ENCODE data around the gene LONP1.
A peak's percentile ranks its signal among the peaks of the same experiment; 100 is the strongest.
"Not testable (repeated sequence)": the region's sequence is repeated elsewhere in the genome, so short reads cannot be mapped to it uniquely, and the experiment has no call there.

The LONP1 gene

GRCh38 chr19:5719961-5720790 is at the start of gene LONP1, which contains the start of gene CATSPERD:
TSS of gene LONP1 (minus strand) at chr19:5720146. CDS start at chr19:5720132, 14 bp downstream.
TSS of gene CATSPERD (plus strand) at chr19:5720637. CDS start at chr19:5720738, 101 bp downstream.
- peak; percentile 99 to 100 (median 99) for DNase-seq

DNA sequence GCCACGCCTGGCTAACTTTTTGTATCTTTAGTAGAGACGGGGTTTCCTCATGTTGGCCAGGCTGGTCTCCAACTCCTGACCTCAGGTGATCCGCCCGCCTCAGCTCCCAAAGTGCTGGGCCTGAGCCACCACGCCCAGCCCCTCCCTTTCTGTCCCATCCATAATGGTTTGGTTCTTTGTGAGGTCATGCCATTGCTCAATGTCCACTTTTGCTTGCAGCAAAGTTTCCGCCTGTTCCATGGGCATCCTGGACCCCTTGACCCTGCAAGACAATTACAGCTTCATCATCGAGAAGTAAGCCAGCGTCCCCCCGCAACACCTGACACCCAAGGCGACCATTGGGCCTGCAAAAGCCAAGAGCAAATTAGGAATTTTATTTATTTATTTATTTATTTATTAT is 48.0 kb upstream of the LONP1 start:
- no peak for DNase-seq

DNA sequence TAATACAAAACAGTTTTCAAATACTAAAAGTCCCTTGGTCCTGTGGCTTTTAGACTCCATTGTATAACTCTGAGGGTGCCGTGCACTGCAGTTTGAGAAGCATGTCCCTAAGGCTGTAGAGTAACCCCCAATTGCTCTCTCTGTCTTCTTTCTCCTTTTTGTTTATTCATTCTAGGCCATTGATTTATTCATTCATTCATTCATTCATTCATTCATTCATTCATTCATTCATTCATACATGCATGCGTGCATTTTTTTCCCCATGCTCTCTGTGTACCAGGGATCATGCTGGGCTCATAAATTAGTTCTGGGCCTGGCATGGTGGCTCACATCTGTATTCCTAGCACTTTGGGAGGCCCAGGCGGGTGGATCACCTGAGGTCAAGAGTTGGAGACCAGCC is 45.3 kb upstream of the LONP1 start:
- DNase-seq = no peak

DNA sequence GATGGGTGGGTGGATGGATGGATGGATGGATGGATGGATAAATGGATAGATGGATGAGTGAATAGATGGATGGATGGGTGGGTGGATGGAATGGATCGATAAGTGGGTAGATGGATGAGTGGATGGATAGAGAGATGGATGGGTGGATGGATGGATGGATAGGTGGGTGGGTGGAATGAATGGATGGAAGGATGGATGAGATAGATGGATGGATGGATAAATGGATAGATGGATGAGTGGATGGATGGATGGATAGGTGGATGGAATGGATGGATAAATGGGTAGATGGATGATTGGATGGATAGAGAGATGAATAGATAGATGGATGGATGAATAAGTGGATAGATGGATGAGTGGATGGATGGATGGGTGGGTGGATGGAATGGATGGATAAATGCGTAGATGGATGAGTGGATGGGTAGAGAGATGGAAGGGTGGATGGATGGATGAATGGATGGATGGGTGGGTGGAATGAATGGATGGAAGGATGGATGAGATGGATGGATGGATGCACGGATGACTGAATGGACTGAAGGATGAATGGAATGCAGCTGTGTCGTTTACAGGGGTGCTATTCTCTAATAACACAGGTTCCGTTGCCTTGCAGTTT is 42.8 kb upstream of the LONP1 start:
- DNase-seq = no peak

DNA sequence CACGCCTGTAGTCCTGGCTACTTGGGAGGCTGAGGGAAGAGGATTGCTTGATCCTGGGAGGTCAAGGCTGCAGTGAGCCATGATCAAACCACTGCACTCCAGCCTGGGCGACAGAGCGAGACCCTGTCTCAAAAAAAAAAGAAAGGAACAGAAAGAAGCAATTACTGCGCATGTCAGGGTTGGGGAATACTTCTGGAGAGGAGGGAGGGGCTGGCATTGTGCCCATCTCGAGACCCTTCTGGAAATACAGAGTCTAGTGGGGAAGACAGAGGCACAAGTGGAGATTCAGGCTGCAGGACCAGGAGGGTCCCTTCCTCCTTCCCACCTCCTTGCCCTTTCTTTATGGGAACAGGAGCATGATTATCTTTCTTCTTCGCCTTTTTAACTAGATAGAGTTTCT is 33.8 kb upstream of the LONP1 start:
- no peak for DNase-seq

GRCh38 chr19:5751709-5752108 is 31.8 kb upstream of the LONP1 start:
- no peak for DNase-seq

DNA sequence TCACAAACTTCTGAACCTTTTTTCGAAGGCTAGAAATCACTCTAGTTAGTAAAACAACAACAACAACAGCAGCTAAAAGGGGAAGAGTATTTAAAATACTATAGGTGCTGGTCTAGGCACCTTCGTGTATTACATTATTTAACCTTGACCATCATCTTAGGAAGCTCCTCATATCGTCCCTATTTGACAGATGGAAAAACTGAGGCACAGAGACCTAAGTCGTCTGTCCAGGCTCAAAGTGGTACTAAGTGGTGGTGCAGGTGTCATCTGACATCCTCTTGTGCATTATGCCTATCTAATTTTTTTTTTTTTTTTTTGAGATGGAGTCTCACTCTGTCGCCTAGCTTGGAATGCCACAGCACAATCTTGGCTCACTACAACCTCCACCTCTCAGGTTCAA is 29.6 kb upstream of the LONP1 start:
- no peak for DNase-seq

DNA sequence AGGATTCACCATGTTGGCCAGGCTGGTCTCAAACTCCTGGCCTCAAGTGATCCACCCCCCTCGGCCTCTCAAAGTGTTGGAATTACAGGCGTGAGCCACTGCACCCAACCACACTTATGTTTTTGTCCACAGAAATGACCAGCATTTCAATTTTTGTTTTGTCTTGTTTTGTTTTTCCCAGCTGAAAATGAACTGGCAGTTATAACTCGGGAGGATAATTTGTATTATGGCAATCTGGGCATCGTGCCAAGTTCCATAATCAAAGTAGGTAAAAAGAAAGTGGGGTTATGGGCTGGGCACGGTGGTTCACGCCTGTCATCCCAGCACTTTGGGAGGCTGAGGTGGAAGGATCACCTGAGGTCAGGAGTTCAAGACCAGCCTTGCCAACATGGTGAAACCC is 29.0 kb upstream of the LONP1 start:
- not testable (repeated sequence) for DNase-seq

DNA sequence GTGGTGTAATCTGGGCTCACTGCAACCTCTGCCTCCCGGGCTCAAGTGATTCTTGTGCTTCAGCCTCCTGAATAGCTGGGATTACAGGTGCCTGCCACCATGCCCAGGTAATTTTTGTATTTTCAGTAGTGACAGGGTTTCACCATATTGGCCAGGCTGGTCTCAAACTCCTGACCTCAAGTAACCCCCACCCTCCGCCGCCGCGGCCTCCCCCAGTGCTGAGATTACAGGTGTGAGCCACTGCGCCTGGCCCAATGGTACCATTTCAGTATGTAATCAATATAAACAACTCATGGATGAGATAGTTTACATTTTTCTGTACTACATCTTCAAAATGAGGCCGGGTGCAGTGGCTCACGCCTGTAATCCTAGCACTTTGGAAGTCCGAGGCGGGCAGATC is 25.1 kb upstream of the LONP1 start:
- DNase-seq = not testable (repeated sequence)

GRCh38 chr19:5743630-5744029 is 23.7 kb upstream of the LONP1 start:
- no peak for DNase-seq

- no peak for DNase-seq
Measured at GRCh38 chr19:5742051-5742450, 22.1 kb upstream of the LONP1 start.

- no peak for DNase-seq
Measured at GRCh38 chr19:5738423-5738822, 18.5 kb upstream of the LONP1 start.

DNA sequence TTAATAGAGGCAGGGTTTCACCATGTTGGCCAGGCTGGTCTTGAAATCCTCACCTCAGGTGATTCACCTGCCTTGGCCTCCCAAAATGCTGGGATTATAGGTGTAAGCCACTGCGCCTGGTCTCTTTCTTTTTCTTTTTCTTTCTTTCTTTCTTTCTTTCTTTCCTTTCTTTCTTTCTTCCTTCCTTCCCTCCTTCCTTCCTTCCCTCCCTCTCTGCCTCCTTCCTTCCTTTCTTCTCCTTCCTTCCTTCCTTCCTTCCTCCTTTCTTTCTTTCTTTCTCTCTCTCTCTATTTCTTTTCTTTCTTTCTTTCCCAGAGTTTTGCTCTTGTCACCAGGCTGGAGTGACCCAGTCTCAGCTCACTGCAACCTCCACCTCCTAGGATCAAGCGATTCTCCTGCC is 13.2 kb upstream of the LONP1 start:
- DNase-seq = not testable (repeated sequence)

- DNase-seq = no peak
Measured at GRCh38 chr19:5727453-5728050, 7.6 kb upstream of the LONP1 start.

DNA sequence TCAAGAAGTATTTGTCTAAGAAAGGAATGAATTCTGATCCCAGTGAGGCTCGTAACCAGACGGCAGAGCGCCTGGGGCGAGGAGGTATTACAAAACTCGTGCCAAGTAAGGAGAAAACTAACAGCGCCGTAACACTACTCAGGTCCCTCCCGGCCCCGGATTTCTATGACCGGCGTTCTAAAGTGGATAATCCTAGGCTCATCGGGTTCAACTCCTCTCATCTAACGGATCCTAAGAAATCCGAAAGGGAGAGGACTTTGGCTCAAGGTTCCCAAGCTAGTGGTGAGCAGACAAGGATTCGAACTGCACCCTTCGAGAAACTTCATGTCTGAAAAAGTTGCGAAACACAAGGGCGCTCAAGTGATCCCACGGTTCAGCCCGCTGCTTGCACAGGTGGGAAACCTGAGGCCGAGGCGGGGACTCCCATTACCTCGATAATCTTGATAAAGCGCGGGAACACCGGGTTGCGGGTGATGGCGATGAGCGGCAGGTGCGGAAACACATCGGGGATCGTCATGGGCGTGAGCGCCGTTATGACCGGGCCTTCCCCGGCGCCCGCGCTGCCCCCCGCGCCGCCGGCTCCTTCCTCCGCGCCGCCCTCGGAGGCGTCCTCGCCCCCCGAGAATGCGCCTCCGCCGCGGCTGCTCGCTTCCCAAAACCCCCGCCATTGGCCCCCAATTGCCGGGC is 529 bp downstream of the LONP1 start:
- DNase-seq = peak; percentile 22 to 25 (median 24)

DNA sequence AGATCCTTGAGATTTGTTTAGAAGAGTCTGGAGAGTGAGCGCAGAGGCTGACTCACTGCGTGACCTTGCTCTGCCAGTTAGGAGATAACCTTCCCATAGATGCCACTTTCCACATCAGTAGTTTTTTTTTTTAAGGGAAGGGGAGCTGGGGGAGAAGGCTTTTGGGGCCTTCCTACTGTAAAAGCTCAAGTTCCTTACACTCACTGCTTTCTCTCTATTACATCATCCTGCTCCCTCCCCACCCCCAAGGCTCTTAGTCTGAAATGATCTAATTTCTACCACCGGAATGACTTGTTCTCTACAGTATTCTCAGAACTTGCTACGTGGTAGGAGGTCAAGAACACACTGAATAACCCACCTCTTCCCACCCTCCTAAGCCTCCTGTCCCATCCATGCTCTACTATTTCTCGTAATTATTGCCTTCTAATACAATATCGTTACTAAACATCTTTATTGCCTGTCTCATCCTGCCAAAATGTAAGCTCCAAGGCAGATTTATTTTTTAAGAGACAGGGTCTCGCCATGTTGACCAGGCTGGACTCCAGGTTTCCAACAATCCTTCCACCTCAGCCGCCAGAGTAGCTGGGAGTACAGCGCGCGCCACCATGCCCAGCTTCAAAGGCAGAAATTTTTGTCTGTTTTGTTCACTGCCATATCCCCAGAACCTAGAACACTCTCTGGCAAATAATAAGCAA is 1.2 kb downstream of the LONP1 start:
- peak; percentile 80 to 86 (median 83) for DNase-seq

DNA sequence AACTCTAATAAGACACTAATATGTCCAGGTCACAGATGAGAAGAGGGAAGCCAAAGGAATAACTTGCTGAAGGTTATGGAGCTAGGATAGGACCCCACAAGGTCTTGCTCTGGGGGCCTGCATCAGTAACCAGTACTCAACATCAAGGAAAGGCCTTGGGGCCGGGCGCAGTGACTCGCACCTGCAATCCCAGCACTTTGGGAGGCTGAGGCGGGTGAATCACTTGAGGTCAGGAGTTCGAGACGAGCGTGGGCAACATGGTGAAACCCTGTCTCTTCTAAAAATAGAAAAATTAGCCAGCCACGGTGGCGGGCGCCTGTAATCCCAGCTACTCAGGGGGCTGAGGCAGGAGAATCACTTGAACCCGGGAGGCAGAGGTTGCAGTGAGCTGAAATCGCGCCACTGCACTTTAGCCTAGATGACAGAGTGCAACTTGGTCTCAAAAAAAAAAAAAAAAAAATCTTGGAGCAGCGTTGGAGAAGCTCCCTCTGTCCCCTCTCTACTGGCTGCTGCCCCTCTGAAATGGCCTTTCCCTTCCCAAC is 1.8 kb downstream of the LONP1 start:
- DNase-seq = peak; percentile 66 to 71 (median 69)

- peak in 1 of 3 donors; percentile 8 for DNase-seq
Measured at GRCh38 chr19:5717215-5717935, 2.6 kb downstream of the LONP1 start.

- DNase-seq = no peak
Measured at GRCh38 chr19:5714816-5715215, 5.1 kb downstream of the LONP1 start.

DNA sequence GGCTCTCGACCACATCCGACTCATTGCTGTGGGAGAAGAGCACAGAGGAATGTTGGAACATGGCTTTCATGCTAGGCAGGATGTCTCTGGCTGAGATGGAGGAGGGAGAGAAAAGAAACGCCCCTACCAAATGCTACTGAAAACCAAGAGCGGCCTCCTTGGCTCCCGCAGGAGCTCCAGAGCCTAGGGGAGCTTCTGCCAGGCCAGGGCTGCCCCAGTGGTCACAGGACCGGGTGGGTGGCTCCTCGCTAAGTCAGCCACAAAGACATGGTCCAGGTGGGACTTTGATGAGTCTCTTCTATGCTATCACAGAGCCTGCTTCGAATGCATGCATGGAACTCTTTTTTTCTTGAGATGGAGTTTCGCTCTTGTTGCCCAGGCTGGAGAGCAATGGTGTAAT is 6.7 kb downstream of the LONP1 start:
- DNase-seq = no peak

DNA sequence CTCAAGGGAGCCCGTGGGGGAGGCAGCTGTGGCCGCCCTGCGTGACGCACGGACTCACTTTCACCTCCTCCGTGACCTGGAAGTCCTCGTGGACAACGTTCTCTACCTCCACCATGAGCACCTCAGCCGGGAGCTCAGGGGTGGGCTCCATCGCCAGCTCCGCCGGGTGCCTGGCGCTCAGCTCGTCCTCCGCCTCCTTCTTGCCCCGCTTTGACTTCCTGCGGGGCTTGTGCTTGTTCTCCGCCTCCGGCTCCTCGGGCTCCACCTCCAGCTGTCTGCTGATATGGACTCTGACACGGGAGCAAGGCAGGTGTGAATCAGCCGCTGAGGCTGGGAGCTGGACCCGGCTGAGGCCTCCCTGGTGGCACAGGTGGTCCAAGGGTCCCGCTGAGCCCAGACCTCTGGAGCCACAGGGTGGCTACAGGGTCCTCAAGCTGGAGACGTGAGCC is 8.2 kb downstream of the LONP1 start:
- no peak for DNase-seq

- no peak for DNase-seq
Measured at GRCh38 chr19:5711025-5711424, 8.9 kb downstream of the LONP1 start.

Data from suppressor macrophage treated with lipopolysaccharide for 1 hour (primary cell).